Astrocyte of the cerebellum (primary cell): Measurements from ENCODE around the gene SLC25A47.

Source experiments
- DNase-seq: peaks from one replicate; pipeline ENCODE4 v3.0.0-alpha.2; 2011; ENCODE audit warnings: low read depth
- H3K4me3 ChIP-seq: 2 replicates; pipeline ENCODE4 v1.5.1; 2011; ENCODE audit warnings: mild to moderate bottlenecking, low read depth, low read length, moderate library complexity
- CTCF ChIP-seq: IDR thresholded peaks from 2 replicates; pipeline ENCODE4 v1.5.1; 2012; ENCODE audit warnings: low read length, low read depth, moderate library complexity, mild to moderate bottlenecking; ENCODE audit errors: missing control alignments
- in situ Hi-C: cut with HindIII; loops from 2 replicates; pipeline ENCODE4 v1.10.0; 2017; ENCODE audit warnings: low sequenced_read_pairs

SLC25A47 gene

GRCh38 chr14:100290607-100291304 lies 32.4 kb upstream of the SLC25A47 start:
- no peak for TF ChIP-seq CTCF
- in situ Hi-C loops = no loop called here
- DNase-seq = no peak
- no peak overlapping the region for H3K4me3 ChIP-seq

DNA sequence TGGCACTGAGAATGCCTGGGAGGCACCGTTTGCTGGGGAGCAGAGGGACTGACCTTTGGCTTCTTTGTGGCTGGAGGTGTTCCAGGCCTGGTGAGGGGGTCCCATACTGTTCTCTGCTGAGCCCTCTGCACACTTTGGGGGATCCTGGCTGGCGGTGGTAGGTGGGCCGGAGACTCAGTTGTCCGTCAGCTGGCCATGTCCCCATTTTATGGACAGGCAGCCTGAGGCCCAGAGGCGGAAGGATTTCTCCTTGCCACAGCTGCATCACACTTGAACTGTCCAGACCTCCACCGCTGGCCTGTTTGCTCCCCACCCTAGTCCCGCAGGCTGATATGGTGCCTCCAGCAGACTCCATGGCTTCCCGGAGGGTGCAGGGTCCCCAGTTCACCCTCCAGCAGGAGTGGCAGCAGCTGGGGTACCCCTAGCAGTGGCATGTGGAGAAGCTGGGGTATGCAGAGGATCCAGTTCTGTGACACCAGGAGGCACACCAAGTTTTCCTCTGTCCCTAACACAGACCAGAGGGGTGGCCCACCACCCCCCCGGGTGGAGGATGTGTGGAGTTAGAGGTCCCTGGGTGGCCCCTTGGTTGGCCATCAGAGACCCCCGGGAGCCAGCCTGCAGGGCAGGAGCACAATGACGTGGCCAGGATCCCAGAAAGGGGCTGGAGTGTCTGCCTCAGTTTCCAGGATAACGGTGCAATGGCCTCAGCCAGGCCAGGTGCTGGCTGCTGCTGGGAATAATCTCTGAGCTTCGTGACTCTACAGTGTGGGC lies 31.6 kb upstream of the SLC25A47 start:
- no peak overlapping the region for H3K4me3 ChIP-seq
- no peak for DNase-seq
- TF ChIP-seq CTCF = no peak
- in situ Hi-C loops = no loop called here

DNA sequence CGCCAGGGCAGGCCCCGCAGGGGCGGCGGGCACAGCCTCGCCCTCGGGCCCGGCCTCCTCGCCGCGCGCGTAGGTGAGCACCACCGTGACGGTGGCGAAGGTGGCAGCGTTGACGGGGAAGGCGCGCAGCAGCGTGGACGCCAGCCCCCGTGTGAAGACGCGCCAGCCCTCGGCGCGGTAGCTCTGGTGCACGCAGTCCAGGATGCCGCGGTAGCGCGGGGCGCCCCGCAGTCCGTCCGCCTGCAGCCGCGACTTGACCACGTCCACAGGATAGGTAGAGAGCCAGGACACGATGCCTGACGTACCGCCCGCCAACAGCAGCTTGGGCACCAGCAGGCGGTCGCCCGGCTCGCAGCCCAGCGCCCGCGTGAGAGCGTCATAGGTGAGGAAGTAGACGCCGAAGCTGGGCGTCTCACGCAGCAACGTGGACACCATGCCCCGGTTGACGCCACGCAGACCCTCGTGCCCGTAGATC lies 30.8 kb upstream of the SLC25A47 start:
- no peak for TF ChIP-seq CTCF
- no peak overlapping the region for H3K4me3 ChIP-seq
- DNase-seq = no peak
- in situ Hi-C loops = no loop called here

DNA sequence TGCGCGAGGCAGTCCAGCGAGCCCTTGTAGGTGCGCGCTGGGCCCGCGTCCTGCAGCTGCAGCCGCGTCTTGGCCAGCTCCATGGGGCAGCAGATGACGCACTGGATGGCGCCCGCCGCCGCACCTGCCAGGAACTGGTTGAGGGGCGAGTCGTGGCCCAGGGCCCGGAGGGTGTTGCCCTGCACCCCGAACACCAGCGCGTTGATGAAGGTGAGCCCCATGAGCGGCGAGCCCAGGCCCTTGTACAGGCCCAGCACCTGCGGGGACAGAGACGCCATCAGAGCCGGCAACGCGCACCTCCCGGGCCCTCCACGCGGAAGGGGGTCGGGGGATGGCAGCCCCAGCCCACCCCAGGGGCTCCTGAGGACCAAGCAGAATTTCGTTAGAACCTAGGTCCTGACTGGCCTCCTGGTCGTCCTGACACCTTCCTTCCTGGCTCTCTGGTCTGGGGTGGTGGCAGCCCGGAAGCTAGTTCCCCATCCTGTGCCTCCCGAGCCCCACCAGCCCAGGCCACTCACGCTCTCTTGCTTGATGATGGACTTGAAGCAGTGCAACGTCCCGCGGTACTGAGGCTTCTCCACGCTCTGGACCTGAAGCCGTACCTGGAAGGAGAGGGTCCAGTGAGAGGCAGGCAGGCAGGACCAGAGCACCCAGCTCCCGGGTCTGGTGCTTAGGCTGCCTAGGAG lies 30.2 kb upstream of the SLC25A47 start:
- no peak overlapping the region for H3K4me3 ChIP-seq
- TF ChIP-seq CTCF = no peak
- in situ Hi-C loops = no loop called here
- no peak for DNase-seq

DNA sequence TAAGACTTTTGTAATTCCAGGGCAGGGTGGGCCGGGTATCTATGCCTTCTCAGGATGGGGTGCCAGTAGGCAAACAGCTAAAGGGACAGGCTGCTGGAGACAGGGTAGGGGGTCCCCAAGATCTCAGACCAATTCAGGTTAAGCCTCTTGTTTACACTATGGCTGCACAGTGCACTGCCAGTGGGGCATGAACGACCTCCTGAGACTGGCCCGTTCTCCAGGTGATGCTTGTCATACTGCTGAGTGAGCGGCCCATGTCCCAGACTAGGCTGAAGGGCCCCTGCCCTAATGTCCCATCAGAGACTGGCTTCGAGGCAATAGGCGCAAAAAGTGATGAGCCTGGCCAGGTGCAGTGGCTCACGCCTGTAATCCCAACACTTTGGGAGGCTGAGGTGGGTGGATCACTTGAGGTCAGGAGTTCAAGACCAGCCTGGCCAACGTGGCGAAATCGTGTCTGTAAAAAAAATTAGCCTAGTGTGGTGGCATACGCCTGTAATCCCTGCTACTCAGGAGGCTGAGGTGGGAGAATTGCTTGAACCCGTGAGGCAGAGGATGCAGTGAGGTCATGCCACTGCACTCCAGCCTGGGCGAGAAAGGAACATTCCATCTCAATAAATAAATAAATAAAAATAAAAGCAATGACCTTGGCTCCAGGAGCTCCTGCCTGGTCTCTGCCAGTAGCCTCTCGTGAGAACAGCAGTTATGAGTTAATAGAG lies 29.5 kb upstream of the SLC25A47 start:
- TF ChIP-seq CTCF = no peak
- no peak overlapping the region for H3K4me3 ChIP-seq
- in situ Hi-C loops = no loop called here
- no peak for DNase-seq
